Measurements from ENCODE around the gene SPRED2. TPM values are rescaled to one million over a fixed set of nuclear protein-coding genes. Genes with fewer than 3 reads are reported as not detected.

Gene SPRED2
- total RNA-seq, 1 donor from 2014 or later, result 8.4 TPM

GRCh38 chr2:65374999-65375398, 57.4 kb downstream of the SPRED2 start:
- Mint-ChIP-seq H3K27me3 (ENCODE audit: low read depth) (peaks cover 19% of the 10 kb centered on the region), H3K36me3 (ENCODE audit: low read depth) (no peaks in the 10 kb centered on the region), H3K9me3 (no peaks in the 10 kb centered on the region), H3K27ac (no peak overlapping the region), H3K4me3 (ENCODE audit: low read depth) (no peak overlapping the region), H3K4me1 (ENCODE audit: low read depth) (peaks cover 39% of the 10 kb centered on the region)
- DNase-seq (ENCODE audit: low spot score), result no peak
- intact Hi-C loops (cut with micrococcal nuclease), result no loop called here

- Mint-ChIP-seq H3K36me3 (ENCODE audit: low read depth) (no peaks in the 10 kb centered on the region), H3K4me3 (ENCODE audit: low read depth) (no peak overlapping the region), H3K27ac (no peak overlapping the region), H3K27me3 (ENCODE audit: low read depth) (peaks cover 20% of the 10 kb centered on the region), H3K4me1 (ENCODE audit: low read depth) (peaks cover 35% of the 10 kb centered on the region), H3K9me3 (no peaks in the 10 kb centered on the region)
- DNase-seq (ENCODE audit: low spot score), result no peak
- intact Hi-C loops (cut with micrococcal nuclease), result no loop called here
Measured at GRCh38 chr2:65374575-65374974, 57.8 kb downstream of the SPRED2 start.

- H3K27ac Mint-ChIP-seq, result no peak overlapping the region
- no peaks in the 10 kb centered on the region for H3K9me3 Mint-ChIP-seq
- H3K4me1 Mint-ChIP-seq (ENCODE audit: low read depth), result peaks cover 31% of the 10 kb centered on the region
- no peak overlapping the region for H3K4me3 Mint-ChIP-seq (ENCODE audit: low read depth)
- intact Hi-C loops (cut with micrococcal nuclease), result no loop called here
- no peaks in the 10 kb centered on the region for H3K36me3 Mint-ChIP-seq (ENCODE audit: low read depth)
- peaks cover 22% of the 10 kb centered on the region for H3K27me3 Mint-ChIP-seq (ENCODE audit: low read depth)
- no peak for DNase-seq (ENCODE audit: low spot score)
Measured at GRCh38 chr2:65373365-65373918, 59.0 kb downstream of the SPRED2 start.

- DNase-seq (ENCODE audit: low spot score), result no peak
- no peaks in the 10 kb centered on the region for H3K9me3 Mint-ChIP-seq
- intact Hi-C loops (cut with micrococcal nuclease), result no loop called here
- H3K4me3 Mint-ChIP-seq (ENCODE audit: low read depth), result no peak overlapping the region
- no peaks in the 10 kb centered on the region for H3K36me3 Mint-ChIP-seq (ENCODE audit: low read depth)
- peaks cover 24% of the 10 kb centered on the region for H3K27me3 Mint-ChIP-seq (ENCODE audit: low read depth)
- no peak overlapping the region for H3K27ac Mint-ChIP-seq
- H3K4me1 Mint-ChIP-seq (ENCODE audit: low read depth), result peaks cover 23% of the 10 kb centered on the region
Measured at GRCh38 chr2:65372619-65373018, 59.8 kb downstream of the SPRED2 start.

- peaks cover 26% of the 10 kb centered on the region for H3K4me1 Mint-ChIP-seq (ENCODE audit: low read depth)
- H3K36me3 Mint-ChIP-seq (ENCODE audit: low read depth), result no peaks in the 10 kb centered on the region
- DNase-seq (ENCODE audit: low spot score), result no peak
- intact Hi-C loops (cut with micrococcal nuclease), result no loop called here
- no peak overlapping the region for H3K27ac Mint-ChIP-seq
- no peaks in the 10 kb centered on the region for H3K9me3 Mint-ChIP-seq
- no peak overlapping the region for H3K4me3 Mint-ChIP-seq (ENCODE audit: low read depth)
- peaks cover 24% of the 10 kb centered on the region for H3K27me3 Mint-ChIP-seq (ENCODE audit: low read depth)
Measured at GRCh38 chr2:65371074-65371434, 61.3 kb downstream of the SPRED2 start.

GRCh38 chr2:65370387-65371073, 61.9 kb downstream of the SPRED2 start:
- H3K9me3 Mint-ChIP-seq, result no peaks in the 10 kb centered on the region
- peaks cover 26% of the 10 kb centered on the region for H3K4me1 Mint-ChIP-seq (ENCODE audit: low read depth)
- H3K4me3 Mint-ChIP-seq (ENCODE audit: low read depth), result no peak overlapping the region
- DNase-seq (ENCODE audit: low spot score), result no peak
- H3K36me3 Mint-ChIP-seq (ENCODE audit: low read depth), result no peaks in the 10 kb centered on the region
- H3K27ac Mint-ChIP-seq, result no peak overlapping the region
- intact Hi-C loops (cut with micrococcal nuclease), result no loop called here
- peaks cover 20% of the 10 kb centered on the region for H3K27me3 Mint-ChIP-seq (ENCODE audit: low read depth)

GRCh38 chr2:65369980-65370379, 62.4 kb downstream of the SPRED2 start:
- H3K27me3 Mint-ChIP-seq (ENCODE audit: low read depth), result peaks cover 21% of the 10 kb centered on the region
- no peak overlapping the region for H3K4me3 Mint-ChIP-seq (ENCODE audit: low read depth)
- no peaks in the 10 kb centered on the region for H3K9me3 Mint-ChIP-seq
- H3K4me1 Mint-ChIP-seq (ENCODE audit: low read depth), result peaks cover 26% of the 10 kb centered on the region
- H3K36me3 Mint-ChIP-seq (ENCODE audit: low read depth), result no peaks in the 10 kb centered on the region
- intact Hi-C loops (cut with micrococcal nuclease), result no loop called here
- no peak overlapping the region for H3K27ac Mint-ChIP-seq
- no peak for DNase-seq (ENCODE audit: low spot score)

GRCh38 chr2:65369574-65369973, 62.8 kb downstream of the SPRED2 start:
- Mint-ChIP-seq H3K27ac (no peak overlapping the region), H3K9me3 (no peaks in the 10 kb centered on the region), H3K27me3 (ENCODE audit: low read depth) (peaks cover 22% of the 10 kb centered on the region), H3K4me3 (ENCODE audit: low read depth) (no peak overlapping the region), H3K36me3 (ENCODE audit: low read depth) (no peaks in the 10 kb centered on the region), H3K4me1 (ENCODE audit: low read depth) (peaks cover 23% of the 10 kb centered on the region)
- DNase-seq (ENCODE audit: low spot score), result no peak
- intact Hi-C loops (cut with micrococcal nuclease), result no loop called here

- H3K36me3 Mint-ChIP-seq (ENCODE audit: low read depth), result no peaks in the 10 kb centered on the region
- intact Hi-C loops (cut with micrococcal nuclease), result no loop called here
- no peak overlapping the region for H3K4me3 Mint-ChIP-seq (ENCODE audit: low read depth)
- DNase-seq (ENCODE audit: low spot score), result no peak
- no peaks in the 10 kb centered on the region for H3K9me3 Mint-ChIP-seq
- peaks cover 17% of the 10 kb centered on the region for H3K4me1 Mint-ChIP-seq (ENCODE audit: low read depth)
- no peak overlapping the region for H3K27ac Mint-ChIP-seq
- peaks cover 32% of the 10 kb centered on the region for H3K27me3 Mint-ChIP-seq (ENCODE audit: low read depth)
Measured at GRCh38 chr2:65368468-65368867, 63.9 kb downstream of the SPRED2 start.

- no peaks in the 10 kb centered on the region for H3K9me3 Mint-ChIP-seq
- no peaks in the 10 kb centered on the region for H3K36me3 Mint-ChIP-seq (ENCODE audit: low read depth)
- peaks cover 15% of the 10 kb centered on the region for H3K4me1 Mint-ChIP-seq (ENCODE audit: low read depth)
- intact Hi-C loops (cut with micrococcal nuclease), result no loop called here
- no peak overlapping the region for H3K4me3 Mint-ChIP-seq (ENCODE audit: low read depth)
- H3K27me3 Mint-ChIP-seq (ENCODE audit: low read depth), result peaks cover 34% of the 10 kb centered on the region
- no peak overlapping the region for H3K27ac Mint-ChIP-seq
- no peak for DNase-seq (ENCODE audit: low spot score)
Measured at GRCh38 chr2:65367524-65367923, 64.9 kb downstream of the SPRED2 start.

GRCh38 chr2:65366595-65367125, 65.7 kb downstream of the SPRED2 start:
- H3K36me3 Mint-ChIP-seq (ENCODE audit: low read depth), result no peaks in the 10 kb centered on the region
- DNase-seq (ENCODE audit: low spot score), result no peak
- peaks cover 31% of the 10 kb centered on the region for H3K27me3 Mint-ChIP-seq (ENCODE audit: low read depth)
- H3K4me3 Mint-ChIP-seq (ENCODE audit: low read depth), result no peak overlapping the region
- no peaks in the 10 kb centered on the region for H3K9me3 Mint-ChIP-seq
- peaks cover 20% of the 10 kb centered on the region for H3K4me1 Mint-ChIP-seq (ENCODE audit: low read depth)
- H3K27ac Mint-ChIP-seq, result no peak overlapping the region
- intact Hi-C loops (cut with micrococcal nuclease), result loop anchor here (1.0 kb wide), 1 partner anchor 17 kb away; no protein-coding TSS in a partner anchor

GRCh38 chr2:65364986-65365733, 67.2 kb downstream of the SPRED2 start:
- Mint-ChIP-seq H3K4me3 (ENCODE audit: low read depth) (no peak overlapping the region), H3K36me3 (ENCODE audit: low read depth) (no peaks in the 10 kb centered on the region), H3K27ac (no peak overlapping the region), H3K9me3 (no peaks in the 10 kb centered on the region), H3K27me3 (ENCODE audit: low read depth) (peaks cover 28% of the 10 kb centered on the region), H3K4me1 (ENCODE audit: low read depth) (peaks cover 27% of the 10 kb centered on the region)
- intact Hi-C loops (cut with micrococcal nuclease), result no loop called here
- no peak for DNase-seq (ENCODE audit: low spot score)
